HFF-Myc (cell line): Measurements from ENCODE around the gene AIF1L.
"Not testable (repeated sequence)": the region's sequence is repeated elsewhere in the genome, so short reads cannot be mapped to it uniquely, and the experiment has no call there.

ENCODE experiments used
- DNase-seq: peaks from one replicate; pipeline ENCODE4 v3.0.0-alpha.2; 2011; ENCODE audit warnings: low read depth; ENCODE audit errors: extremely low read depth
- H3K4me3 ChIP-seq: replicated peaks from 2 replicates; pipeline ENCODE4 v1.5.1; 2011; ENCODE audit warnings: low read depth, mild to moderate bottlenecking, control low read depth, low read length
- CTCF ChIP-seq: IDR thresholded peaks from 2 replicates; pipeline ENCODE4 v1.5.1; 2012; ENCODE audit warnings: mild to moderate bottlenecking, low read depth, low read length, control low read depth; ENCODE audit errors: missing control alignments

Gene AIF1L

GRCh38 chr9:131149688-131150053 lies 53.3 kb downstream of the AIF1L start:
- TF ChIP-seq CTCF = no peak
- no peak overlapping the region for H3K4me3 ChIP-seq
- no peak for DNase-seq

DNA sequence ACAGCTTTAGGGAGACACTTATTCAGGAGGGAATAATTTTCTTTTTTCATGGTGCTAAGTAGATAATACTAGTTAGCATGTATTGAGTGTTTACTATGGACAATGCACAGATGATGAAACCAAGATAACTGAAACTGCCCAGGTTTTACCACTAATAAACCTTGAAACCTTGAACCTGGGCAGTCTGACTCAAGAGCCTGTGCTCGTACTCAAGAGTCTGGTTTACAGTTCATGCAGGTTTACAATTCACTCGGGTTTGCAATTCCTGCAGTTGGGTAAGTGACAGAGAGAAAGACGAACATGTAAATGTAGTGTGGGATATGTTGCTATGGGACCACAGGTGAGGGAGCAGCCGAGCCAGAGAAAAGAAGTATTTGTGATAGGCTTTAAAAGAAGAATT lies 57.3 kb downstream of the AIF1L start:
- TF ChIP-seq CTCF = no peak
- DNase-seq = no peak

DNA sequence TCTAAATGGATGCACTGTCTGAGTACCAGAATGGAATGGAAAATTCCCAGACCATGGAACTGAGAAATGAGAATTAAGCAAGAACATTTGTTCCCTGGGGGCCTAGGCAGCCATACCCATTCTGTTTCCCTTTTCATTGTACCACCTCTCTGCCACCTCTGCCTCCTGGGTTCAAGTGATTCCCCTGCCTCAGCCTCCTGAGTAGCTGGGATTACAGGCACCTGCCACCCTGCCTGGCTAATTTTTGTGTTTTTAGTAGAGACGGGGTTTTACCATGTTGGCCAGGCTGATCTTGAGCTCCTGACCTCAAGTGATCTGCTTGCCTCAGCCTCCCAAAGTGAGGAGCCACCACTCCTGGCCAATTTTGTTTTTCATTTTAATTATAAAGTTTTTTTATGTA lies 62.3 kb downstream of the AIF1L start:
- not testable (repeated sequence) for H3K4me3 ChIP-seq, DNase-seq

More for the DNA sequence above, 57.3 kb downstream of the AIF1L start:
- H3K4me3 ChIP-seq = no peak overlapping the region

DNA sequence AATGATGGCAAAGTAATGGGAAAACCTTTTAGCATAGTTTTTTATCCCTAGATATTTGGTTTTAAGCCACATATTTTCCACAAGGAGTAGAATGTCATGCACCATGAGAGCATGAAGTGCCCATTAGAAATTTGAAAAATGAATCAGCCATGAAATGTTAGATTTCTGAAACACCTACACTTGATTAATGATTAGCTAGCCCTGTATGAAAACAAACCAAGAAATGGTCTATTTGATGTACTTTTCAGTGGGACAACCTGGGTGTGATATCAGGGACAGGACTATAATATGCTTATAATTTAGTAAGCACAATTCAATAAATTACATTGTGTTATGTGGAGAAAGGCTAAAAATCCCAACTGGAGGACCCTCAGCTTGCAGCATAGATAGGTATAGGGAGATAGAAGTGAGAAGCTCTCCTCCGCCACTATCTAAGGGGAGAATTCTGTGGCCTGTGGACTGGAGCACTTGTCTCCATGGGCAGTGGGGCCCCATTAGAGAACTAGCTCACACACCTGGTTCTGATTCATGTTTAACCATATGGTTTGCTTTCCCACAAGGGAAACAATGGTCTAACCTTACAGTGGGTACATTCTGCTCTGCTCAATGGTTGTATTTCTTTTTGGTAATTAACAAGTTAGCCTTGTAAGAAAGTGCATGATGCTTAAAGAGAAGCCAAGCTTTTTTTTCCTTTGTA lies 64.2 kb downstream of the AIF1L start:
- TF ChIP-seq CTCF = no peak
- H3K4me3 ChIP-seq = no peak overlapping the region
- DNase-seq = no peak

DNA sequence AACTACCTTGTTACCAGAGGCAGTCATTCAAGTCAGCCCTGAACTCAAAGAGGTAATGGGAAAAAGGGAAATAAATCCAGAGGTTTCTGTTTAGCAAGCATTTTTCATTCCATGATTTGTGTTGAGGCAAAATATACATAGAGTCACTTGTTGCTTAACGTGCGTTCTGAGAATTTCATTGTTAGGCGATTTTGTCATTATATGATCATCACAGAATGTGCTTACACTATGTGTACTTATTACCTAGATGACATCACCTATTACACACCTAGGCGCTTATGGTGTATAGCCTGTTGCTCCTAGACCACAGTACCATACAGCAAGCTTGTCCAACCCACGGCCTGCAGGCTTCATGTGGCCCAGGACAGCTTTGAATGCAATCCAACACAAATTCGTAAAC lies 65.3 kb downstream of the AIF1L start:
- no peak for DNase-seq
- no peak for TF ChIP-seq CTCF

DNA sequence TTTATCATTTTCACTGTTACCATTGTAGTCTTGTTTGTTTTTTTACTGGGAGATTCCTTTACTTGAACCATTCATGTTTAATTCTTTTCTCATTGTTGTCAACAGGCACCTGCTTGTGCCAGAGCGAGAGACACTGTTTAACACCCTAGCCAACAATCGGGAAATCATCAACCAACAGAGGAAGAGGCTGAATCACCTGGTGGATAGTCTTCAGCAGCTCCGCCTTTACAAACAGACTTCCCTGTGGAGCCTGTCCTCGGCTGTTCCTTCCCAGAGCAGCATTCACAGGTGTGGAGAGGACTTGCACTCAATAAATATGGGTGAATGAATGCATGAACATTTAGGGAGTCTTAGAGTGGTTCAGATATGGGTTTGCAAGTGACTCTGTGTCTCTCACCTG lies 66.6 kb downstream of the AIF1L start:
- no peak overlapping the region for H3K4me3 ChIP-seq
- no peak for DNase-seq
- no peak for TF ChIP-seq CTCF

More for the DNA sequence above, 65.3 kb downstream of the AIF1L start:
- H3K4me3 ChIP-seq = no peak overlapping the region

DNA sequence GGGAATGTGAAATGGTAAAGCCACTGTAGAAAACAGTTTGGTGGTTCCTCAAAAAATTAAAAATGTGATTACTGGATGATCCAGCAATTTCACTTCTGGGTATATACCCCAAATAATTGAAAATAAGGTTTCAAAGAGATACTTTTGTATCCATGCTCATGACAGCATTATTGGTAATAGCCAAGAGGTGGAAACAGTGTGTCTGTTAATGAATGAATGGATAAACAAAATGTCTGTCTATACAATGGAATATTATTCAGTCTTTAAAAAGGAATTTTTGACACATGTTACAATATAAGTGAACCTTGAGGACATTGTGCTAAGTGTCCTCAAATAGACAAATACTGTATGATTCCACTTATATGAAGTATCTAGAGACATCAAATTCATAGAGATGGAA lies 69.2 kb downstream of the AIF1L start:
- DNase-seq = no peak
- no peak overlapping the region for H3K4me3 ChIP-seq
- TF ChIP-seq CTCF = no peak
